ENCODE results near the gene PARD6A.

DNA sequence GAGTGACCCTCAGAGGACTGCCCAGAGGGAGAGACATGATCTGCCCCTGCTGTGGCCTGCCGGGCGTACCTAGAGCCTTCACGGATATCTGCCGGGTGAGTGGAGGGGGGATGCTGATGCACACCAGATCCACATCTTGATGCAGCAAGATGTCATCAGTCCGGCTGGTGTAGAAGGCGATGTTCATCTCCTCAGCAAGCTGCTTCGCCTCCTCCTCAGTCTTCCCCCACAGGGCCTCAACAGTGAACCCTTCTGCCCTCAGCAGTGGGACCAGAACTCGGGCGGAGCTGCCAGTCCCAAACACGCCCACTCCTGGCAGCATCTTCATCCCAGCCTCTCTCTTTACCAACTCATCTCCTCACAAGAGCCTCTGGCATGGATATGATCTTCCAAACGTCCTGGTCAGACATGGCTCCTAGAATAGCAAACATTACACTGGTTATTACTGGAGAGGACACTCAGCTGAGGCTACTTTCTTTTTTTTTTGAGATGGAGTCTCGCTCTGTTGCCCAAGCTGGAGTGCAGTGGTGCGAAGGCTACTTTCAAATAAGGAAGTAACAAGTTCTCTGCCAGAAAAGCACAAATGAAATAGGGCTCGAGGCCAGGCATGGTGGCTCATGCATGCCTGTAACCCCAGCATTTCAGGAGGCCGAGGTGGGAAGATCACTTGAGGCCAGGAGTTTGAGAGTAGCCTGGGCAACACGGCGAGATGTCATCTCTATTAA is 24.8 kb downstream of the PARD6A start:
- TF ChIP-seq EZH2 (IDR thresholded peaks at IDR 0.05; ENCODE audit: insufficient read depth, poor library complexity, severe bottlenecking) (no peak), EZH2phosphoT487 (IDR thresholded peaks at IDR 0.05; ENCODE audit: insufficient read depth, low read depth) (no peak)

All from GM23248 (cell line).